HL-60 (cell line): Measurements from ENCODE around the gene NBAS.
A peak's percentile ranks its signal among the peaks of the same experiment; 100 is the strongest.

Source experiments
- DNase-seq, 2 experiments: peaks; one replicate each; pipeline ENCODE4 v3.0.0-alpha.2; 2010 to 2020; ENCODE audit warnings: low read depth in 1 of 2, low spot score in 1 of 2
- H3K27ac ChIP-seq: fragments of 250-450 bp; sonication (Bioruptor Pico); replicated peaks from 2 replicates; pipeline ENCODE4 v1.5.1; 2020; ENCODE audit warnings: mild to moderate bottlenecking, moderate library complexity
- H3K27me3 ChIP-seq: fragments of 250-450 bp; sonication (Bioruptor Pico); 2 replicates; pipeline ENCODE4 v1.5.1; 2021; ENCODE audit warnings: mild to moderate bottlenecking, moderate library complexity; ENCODE audit not compliant: insufficient read depth, poor library complexity, severe bottlenecking
- H3K4me3 ChIP-seq: replicated peaks from 2 replicates; pipeline ENCODE4 v1.5.1; 2011; ENCODE audit warnings: mild to moderate bottlenecking, control low read depth, low read length; ENCODE audit not compliant: insufficient read depth
- CTCF ChIP-seq: IDR thresholded peaks from one replicate; pipeline ENCODE4 v1.5.1; 2011; ENCODE audit warnings: low read length, control low read depth, inconsistent platforms; ENCODE audit not compliant: insufficient read depth
- GABPA ChIP-seq: IDR thresholded peaks from 2 replicates; pipeline ENCODE4 v1.6.1; 2012; ENCODE audit warnings: low read depth
- POLR2AphosphoS5 ChIP-seq: IDR thresholded peaks from 2 replicates; pipeline ENCODE4 v1.6.1; 2012; ENCODE audit warnings: low read depth
- REST ChIP-seq: IDR thresholded peaks from 2 replicates; pipeline ENCODE4 v1.6.1; 2012; ENCODE audit warnings: low read depth; ENCODE audit not compliant: insufficient replicate concordance
- SPI1 ChIP-seq: IDR thresholded peaks from 2 replicates; pipeline ENCODE4 v1.6.1; 2012; ENCODE audit warnings: low read depth, mild to moderate bottlenecking, borderline replicate concordance

Gene NBAS

GRCh38 chr2:15562354-15563031 is 1.4 kb upstream of the NBAS start:
- Histone ChIP-seq H3K4me3 (no peak overlapping the region), H3K27ac (no peak overlapping the region), H3K27me3 (no peaks in the 10 kb centered on the region)
- no peak for DNase-seq
- TF ChIP-seq CTCF (no peak), GABPA (no peak), SPI1 (no peak)

GRCh38 chr2:15561574-15562344 is 625 bp upstream of the NBAS start:
- Histone ChIP-seq H3K27ac (peak overlapping the region; percentile 65), H3K27me3 (no peaks in the 10 kb centered on the region), H3K4me3 (peak overlapping the region; percentile 79)
- DNase-seq, result peak in 1 of 2 experiments; percentile 3
- TF ChIP-seq GABPA (no peak; the same call in 1 of the 2 replicates), POLR2AphosphoS5 (no peak), REST (no peak), CTCF (no peak), SPI1 (no peak)

GRCh38 chr2:15560140-15560987 is 770 bp downstream of the NBAS start:
- no peaks in the 10 kb centered on the region for H3K27me3 ChIP-seq
- no peak for TF ChIP-seq SPI1
- no peak for TF ChIP-seq REST
- no peak for TF ChIP-seq CTCF
- no peak for TF ChIP-seq GABPA
- no peak for TF ChIP-seq POLR2AphosphoS5
- peak overlapping the region; percentile 65 for H3K27ac ChIP-seq

More at GRCh38 chr2:15560140-15560987, 770 bp downstream of the NBAS start:
- peak in 1 of 2 experiments; percentile 22 for DNase-seq
- H3K4me3 ChIP-seq, result peak overlapping the region; percentile 79
